Measurements from ENCODE around the gene ZNF726. TPM values are rescaled to one million over a fixed set of nuclear protein-coding genes. Genes with fewer than 3 reads are reported as not detected.

Gene ZNF726
- total RNA-seq, 2 experiments from 2014 or later: 14.8 to 17.5 TPM

Other genes starting within 250 kb of the ZNF726 start
- gene ZNF675, start 227.7 kb upstream of the ZNF726 start, total RNA-seq: 10 to 100 TPM; 20.9 to 25.5 TPM
- gene ZNF681, start 156.0 kb upstream of the ZNF726 start, total RNA-seq: 1 to 10 TPM; 4.6 to 5.2 TPM
- gene ZNF254, start 172.3 kb downstream of the ZNF726 start, total RNA-seq: 10 to 100 TPM; 12.2 to 13.8 TPM